Caco-2 (cell line): ENCODE results near the gene TMEM250. TPM values are rescaled to one million over a fixed set of nuclear protein-coding genes. Genes with fewer than 3 reads are reported as not detected.
A peak's percentile ranks its signal among the peaks of the same experiment; 100 is the strongest.

Experiments used
- BruUV-seq: library from RNA; stranded (reverse); fragments of 400-500 nt; replicated peaks from 2 replicates; lab custom pipeline; 2021; lab: Mats Ljungman, UMichigan
- CTCF ChIA-PET: fragments of 300-600 bp; sonication (Branson Sonifier 250); formaldehyde crosslinking; loops from one replicate; lab custom pipeline; 2022; ENCODE audit warnings: antibody characterized with exemption; lab: Charles Lee
- POLR2A ChIA-PET: fragments of 300-600 bp; sonication (Branson Sonifier 250); formaldehyde crosslinking; loops from one replicate; lab custom pipeline; 2022; ENCODE audit warnings: antibody characterized with exemption; lab: Charles Lee
- DNase-seq, 2 experiments: peaks; one replicate each; pipeline versions ENCODE4 v3.0.0 to v3.0.0-alpha.2; 2020 to 2022
- H3K27me3 ChIP-seq: replicated peaks from 2 replicates; pipeline ENCODE4 v1.6.0; 2011; ENCODE audit warnings: low read length; ENCODE audit not compliant: control insufficient read depth, insufficient read depth
- H3K36me3 ChIP-seq: 2 replicates; pipeline ENCODE4 v1.5.1; 2011; ENCODE audit warnings: low read length; ENCODE audit not compliant: control insufficient read depth, insufficient read depth
- H3K4me1 ChIP-seq: fragments of 250-450 bp; sonication (Bioruptor Pico); 2 replicates; pipeline ENCODE4 v1.5.1; 2020; ENCODE audit warnings: mild to moderate bottlenecking
- H3K4me3 ChIP-seq: 2 replicates; pipeline ENCODE4 v1.5.1; 2011; ENCODE audit warnings: low read depth, mild to moderate bottlenecking, control low read depth, low read length
- H3K9me3 ChIP-seq: fragments of 250-450 bp; sonication (Bioruptor Pico); 2 replicates; pipeline ENCODE4 v1.5.1; 2020; ENCODE audit warnings: mild to moderate bottlenecking, moderate library complexity
- H3K27ac Mint-ChIP-seq: one replicate; pipeline ENCODE4 v1.8.0; 2022; ENCODE audit warnings: mixed read lengths; ENCODE audit not compliant: unreplicated experiment
- H3K27me3 Mint-ChIP-seq: one replicate; pipeline ENCODE4 v1.8.0; 2022; ENCODE audit warnings: mixed read lengths; ENCODE audit not compliant: insufficient read depth, unreplicated experiment
- H3K36me3 Mint-ChIP-seq: one replicate; pipeline ENCODE4 v1.8.0; 2022; ENCODE audit warnings: mild to moderate bottlenecking, mixed read lengths; ENCODE audit not compliant: insufficient read depth, unreplicated experiment
- H3K4me1 Mint-ChIP-seq: one replicate; pipeline ENCODE4 v1.8.0; 2022; ENCODE audit warnings: low read depth, mixed read lengths; ENCODE audit not compliant: unreplicated experiment
- H3K4me3 Mint-ChIP-seq: one replicate; pipeline ENCODE4 v1.8.0; 2022; ENCODE audit warnings: mild to moderate bottlenecking, moderate library complexity, mixed read lengths; ENCODE audit not compliant: unreplicated experiment
- H3K9me3 Mint-ChIP-seq: one replicate; pipeline ENCODE4 v1.8.0; 2022; ENCODE audit warnings: mixed read lengths; ENCODE audit not compliant: unreplicated experiment
- CTCF ChIP-seq, 2 experiments: fragments of 200-600 bp in 1 of 2; IDR thresholded peaks; 1 replicate in 1 of 2; 2 replicates in 1 of 2; pipeline versions ENCODE4 v1.5.1 to v1.8.0; 2011 to 2022; ENCODE audit warnings: antibody characterized with exemption in 1 of 2, control low read depth in 1 of 2, inconsistent platforms in 1 of 2, low read depth in 1 of 2, low read length in 1 of 2, mild to moderate bottlenecking in 1 of 2, moderate library complexity in 1 of 2; ENCODE audit not compliant: insufficient read depth in 1 of 2, severe bottlenecking in 1 of 2, unreplicated experiment in 1 of 2
- intact Hi-C: fragments of 100-400 bp; cut with micrococcal nuclease; formaldehyde crosslinking; loops from one replicate; pipeline ENCODE4 v1.10.0; 2022; ENCODE audit not compliant: unreplicated experiment
- total RNA-seq: library from RNA; stranded (reverse); gene quantifications from 2 replicates; pipeline ENCODE4 v1.2.3, GENCODE V29; 2022

Gene TMEM250
- total RNA-seq, 1 experiment from 2014 or later = 38.2 TPM

- Histone ChIP-seq H3K4me3 (no peak overlapping the region), H3K9me3 (no peaks in the 10 kb centered on the region), H3K36me3 (no peaks in the 10 kb centered on the region), H3K4me1 (peaks cover 33% of the 10 kb centered on the region), H3K27me3 (no peaks in the 10 kb centered on the region)
- H3K4me1 Mint-ChIP-seq = peaks cover 12% of the 10 kb centered on the region
- intact Hi-C loops = loop anchor here (1.0 kb wide), 2 partner anchors 94 to 151 kb away; no protein-coding TSS in a partner anchor
- no peak overlapping the region for H3K4me3 Mint-ChIP-seq
- no peak for DNase-seq
- no peak for TF ChIP-seq CTCF (IDR thresholded peaks at IDR 0.05; ENCODE audit: insufficient read depth in 1 of 2, low read depth in 1 of 2, low read length in 1 of 2, severe bottlenecking in 1 of 2, unreplicated experiment in 1 of 2)
- CTCF ChIA-PET = interaction anchor here (0.5 to 1.6 kb wide), 14 partner anchors 10 to 343 kb away, joined by 3 to 8 read pairs (median 4); no protein-coding TSS in a partner anchor
- peaks cover 5% of the 10 kb centered on the region for H3K36me3 Mint-ChIP-seq
- H3K9me3 Mint-ChIP-seq = no peaks in the 10 kb centered on the region
- no TSS peak for BruUV-seq
- H3K27me3 Mint-ChIP-seq = no peaks in the 10 kb centered on the region
- POLR2A ChIA-PET = no interaction called here
- no peak overlapping the region for H3K27ac Mint-ChIP-seq
Measured at GRCh38 chr9:136132512-136133050, 13.9 kb upstream of the TMEM250 start.

- intact Hi-C loops = no loop called here
- Mint-ChIP-seq H3K36me3 (peaks cover 5% of the 10 kb centered on the region), H3K27me3 (no peaks in the 10 kb centered on the region), H3K9me3 (no peaks in the 10 kb centered on the region), H3K27ac (peak overlapping the region; percentile 92), H3K4me3 (peak overlapping the region; percentile 40), H3K4me1 (peaks cover 12% of the 10 kb centered on the region)
- no peak overlapping the region for H3K4me3 ChIP-seq
- peaks cover 33% of the 10 kb centered on the region for H3K4me1 ChIP-seq
- no peaks in the 10 kb centered on the region for H3K9me3 ChIP-seq
- H3K36me3 ChIP-seq = no peaks in the 10 kb centered on the region
- no peak for DNase-seq
- no peak for TF ChIP-seq CTCF (IDR thresholded peaks at IDR 0.05; ENCODE audit: insufficient read depth in 1 of 2, low read depth in 1 of 2, low read length in 1 of 2, severe bottlenecking in 1 of 2, unreplicated experiment in 1 of 2)
- POLR2A ChIA-PET = no interaction called here
- CTCF ChIA-PET = no interaction called here
- H3K27me3 ChIP-seq = no peaks in the 10 kb centered on the region
- no TSS peak for BruUV-seq
Measured at GRCh38 chr9:136131629-136132511, 13.2 kb upstream of the TMEM250 start.

GRCh38 chr9:136129176-136129575, 10.5 kb upstream of the TMEM250 start:
- DNase-seq = no peak
- Mint-ChIP-seq H3K9me3 (peaks cover 12% of the 10 kb centered on the region), H3K4me3 (no peak overlapping the region), H3K27ac (peak overlapping the region; percentile 92), H3K27me3 (no peaks in the 10 kb centered on the region), H3K36me3 (peaks cover 5% of the 10 kb centered on the region), H3K4me1 (peaks cover 12% of the 10 kb centered on the region)
- no peak overlapping the region for H3K4me3 ChIP-seq
- H3K9me3 ChIP-seq = no peaks in the 10 kb centered on the region
- ChIA-PET POLR2A (interaction anchor here (0.6 kb wide), 1 partner anchor 1638 kb away, joined by 3 read pairs; no protein-coding TSS in a partner anchor), CTCF (interaction anchor here (0.9 kb wide), 1 partner anchor 148 kb away, joined by 3 read pairs; no protein-coding TSS in a partner anchor)
- no peaks in the 10 kb centered on the region for H3K36me3 ChIP-seq
- no TSS peak for BruUV-seq
- H3K27me3 ChIP-seq = no peaks in the 10 kb centered on the region
- intact Hi-C loops = no loop called here
- H3K4me1 ChIP-seq = peaks cover 31% of the 10 kb centered on the region
- no peak for TF ChIP-seq CTCF (IDR thresholded peaks at IDR 0.05; ENCODE audit: insufficient read depth in 1 of 2, low read depth in 1 of 2, low read length in 1 of 2, severe bottlenecking in 1 of 2, unreplicated experiment in 1 of 2)
